Fibroblast of skin of back (primary cell): Measurements from ENCODE around the gene ABCD1. TPM values are rescaled to one million over a fixed set of nuclear protein-coding genes. Genes with fewer than 3 reads are reported as not detected.
A peak's percentile ranks its signal among the peaks of the same experiment; 100 is the strongest.
"Not testable (repeated sequence)": the region's sequence is repeated elsewhere in the genome, so short reads cannot be mapped to it uniquely, and the experiment has no call there.

Experiments used
- DNase-seq: peaks from one replicate; pipeline ENCODE4 v3.0.0-alpha.2; 2013
- polyA plus RNA-seq, 2 experiments: library from polyadenylated mRNA; unstranded; fragments of 120-200 nt; gene quantifications; one replicate each; pipeline ENCODE4 v1.2.1, GENCODE V29; 2013; ENCODE audit not compliant: insufficient read length in 2 of 2

The ABCD1 gene
- polyA plus RNA-seq (2013, experiment 1 of 2; ENCODE audit: insufficient read length), result 13.7 TPM
- 13.2 TPM for polyA plus RNA-seq (2013, experiment 2 of 2; ENCODE audit: insufficient read length)

DNA sequence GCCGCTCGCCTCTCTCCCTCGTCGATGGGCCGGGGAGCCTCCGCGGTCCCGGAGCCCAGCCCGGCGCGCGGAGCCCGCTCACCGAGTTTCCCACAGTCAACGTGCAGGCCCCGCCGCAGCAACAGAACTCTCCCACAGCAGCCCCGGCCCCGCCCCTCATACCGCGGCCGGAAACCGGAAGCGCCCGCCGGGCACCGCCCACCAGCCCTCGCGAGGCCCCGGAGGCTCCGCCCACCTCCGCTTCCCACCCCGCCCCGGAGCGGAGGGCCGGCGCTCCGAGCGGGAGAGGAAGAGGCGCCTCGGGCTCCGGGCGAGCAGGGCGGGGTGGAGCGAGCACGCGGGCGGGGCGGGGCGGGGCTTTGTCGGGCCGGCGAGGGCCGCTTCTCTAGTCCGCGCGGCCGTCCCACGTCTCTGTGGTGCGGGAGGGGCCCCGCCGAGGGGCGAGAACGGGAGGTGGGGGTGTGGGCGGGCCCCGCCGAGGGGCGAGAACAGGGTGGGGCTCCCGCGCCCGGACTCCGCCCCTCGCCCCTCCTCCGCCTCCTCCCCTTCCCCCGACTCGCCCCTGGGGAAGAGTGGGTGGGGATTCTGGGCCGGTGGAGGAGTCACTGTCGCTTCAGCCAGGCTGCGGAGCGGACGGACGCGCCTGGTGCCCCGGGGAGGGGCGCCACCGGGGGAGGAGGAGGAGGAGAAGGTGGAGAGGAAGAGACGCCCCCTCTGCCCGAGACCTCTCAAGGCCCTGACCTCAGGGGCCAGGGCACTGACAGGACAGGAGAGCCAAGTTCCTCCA lies at the start of gene ABCD1, which contains the start of gene BCAP31:
Gene ABCD1 (plus strand): TSS at position 605 of the 787 bp plus-strand sequence. CDS start 411 bp downstream, outside the sequence.
Gene BCAP31 (minus strand): TSS at position 136 of the 787 bp plus-strand sequence. CDS start 1,143 bp downstream, outside the sequence.
- peak; percentile 86 for DNase-seq

DNA sequence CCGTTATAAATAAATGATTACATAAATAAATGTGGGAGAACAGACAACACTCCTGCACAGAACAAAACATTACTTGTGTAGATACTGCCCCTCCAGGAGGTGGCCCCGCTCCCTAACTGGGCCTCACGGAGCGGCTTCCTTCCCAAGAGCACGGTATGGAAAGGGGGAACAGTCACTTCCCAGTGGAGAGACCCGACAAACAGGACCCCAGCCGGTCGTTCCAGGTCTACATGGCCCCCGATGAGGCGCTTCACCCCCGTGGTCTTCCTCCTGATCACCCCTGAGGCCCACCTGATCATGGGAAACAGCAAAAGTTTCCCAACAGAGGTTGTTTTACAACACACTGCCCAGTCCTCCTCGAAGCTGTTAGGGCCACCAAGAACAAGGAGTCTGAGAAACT lies 43.5 kb upstream of the ABCD1 start:
- DNase-seq, result no peak

DNA sequence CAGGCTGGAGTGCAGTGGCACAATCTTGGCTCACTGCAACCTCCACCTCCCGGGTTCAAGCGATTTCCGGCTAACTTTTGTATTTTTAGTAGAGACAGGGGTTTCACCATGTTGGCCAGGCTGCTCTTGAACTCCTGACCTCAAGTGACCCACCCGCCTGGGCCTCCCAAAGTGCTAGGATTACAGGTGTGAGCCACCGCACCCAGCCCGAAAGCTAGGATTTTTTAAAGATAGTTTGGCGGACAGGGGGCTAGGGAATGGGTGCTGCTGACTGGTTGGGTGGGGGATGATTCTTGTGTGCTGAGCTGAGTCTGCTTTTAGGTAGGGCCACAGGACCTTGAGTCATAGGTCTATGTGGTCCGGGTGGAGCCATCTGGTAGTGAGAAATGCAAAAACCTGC lies 41.2 kb upstream of the ABCD1 start:
- not testable (repeated sequence) for DNase-seq

DNA sequence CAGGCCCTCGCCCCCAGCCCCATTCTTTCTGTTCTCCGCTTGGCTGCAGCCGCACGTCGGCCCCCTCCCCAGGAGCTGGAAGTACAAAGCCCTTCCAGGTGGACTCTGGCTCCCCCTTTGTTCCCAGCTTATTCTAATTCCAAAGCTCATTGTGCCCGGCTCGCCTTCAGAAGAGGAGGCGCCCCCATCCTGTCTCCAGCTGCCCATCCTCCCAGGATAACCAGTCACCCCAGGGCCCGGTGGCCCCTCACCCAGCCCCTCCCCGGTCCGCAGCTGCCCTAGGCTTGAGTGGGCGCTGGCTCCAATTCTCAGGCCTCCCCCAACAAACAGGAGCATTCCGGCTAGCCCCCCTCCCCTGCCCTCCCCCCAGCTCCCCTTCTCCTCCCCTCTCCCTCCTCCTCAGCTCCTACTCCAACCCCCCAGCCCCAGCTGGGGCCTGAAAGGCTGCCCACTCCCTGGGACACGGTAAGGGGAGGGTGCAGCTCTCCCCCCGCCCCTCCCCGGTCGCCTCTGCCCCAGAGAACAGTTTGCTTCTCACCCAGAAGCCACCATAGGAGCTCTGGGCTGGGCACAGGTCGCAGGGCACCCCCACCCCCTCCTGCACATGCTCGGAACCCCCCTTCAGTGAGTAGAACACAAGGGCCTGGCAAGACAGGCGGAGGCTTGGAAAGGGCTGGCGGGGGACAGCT lies 40.0 kb upstream of the ABCD1 start:
- no peak for DNase-seq

DNA sequence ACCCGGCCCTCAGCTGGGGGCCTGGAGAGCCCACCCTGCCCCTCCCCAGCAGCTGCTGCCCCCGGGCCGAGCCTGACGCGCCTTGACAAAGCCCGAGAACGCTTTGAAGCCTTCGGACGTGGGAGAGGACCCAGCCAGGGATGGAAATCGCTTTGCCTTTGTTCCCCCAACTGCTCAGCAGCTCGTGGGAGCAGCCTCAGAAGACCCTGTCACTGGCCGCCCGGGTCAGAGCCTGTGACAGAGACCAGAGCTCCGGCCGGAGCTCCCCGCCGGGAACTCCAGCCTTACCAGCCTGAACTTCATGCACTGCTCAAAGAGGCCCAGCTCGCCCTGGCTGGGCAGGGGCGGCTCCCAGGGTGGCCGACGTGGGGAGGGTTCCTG lies 39.5 kb upstream of the ABCD1 start:
- DNase-seq, result no peak

DNA sequence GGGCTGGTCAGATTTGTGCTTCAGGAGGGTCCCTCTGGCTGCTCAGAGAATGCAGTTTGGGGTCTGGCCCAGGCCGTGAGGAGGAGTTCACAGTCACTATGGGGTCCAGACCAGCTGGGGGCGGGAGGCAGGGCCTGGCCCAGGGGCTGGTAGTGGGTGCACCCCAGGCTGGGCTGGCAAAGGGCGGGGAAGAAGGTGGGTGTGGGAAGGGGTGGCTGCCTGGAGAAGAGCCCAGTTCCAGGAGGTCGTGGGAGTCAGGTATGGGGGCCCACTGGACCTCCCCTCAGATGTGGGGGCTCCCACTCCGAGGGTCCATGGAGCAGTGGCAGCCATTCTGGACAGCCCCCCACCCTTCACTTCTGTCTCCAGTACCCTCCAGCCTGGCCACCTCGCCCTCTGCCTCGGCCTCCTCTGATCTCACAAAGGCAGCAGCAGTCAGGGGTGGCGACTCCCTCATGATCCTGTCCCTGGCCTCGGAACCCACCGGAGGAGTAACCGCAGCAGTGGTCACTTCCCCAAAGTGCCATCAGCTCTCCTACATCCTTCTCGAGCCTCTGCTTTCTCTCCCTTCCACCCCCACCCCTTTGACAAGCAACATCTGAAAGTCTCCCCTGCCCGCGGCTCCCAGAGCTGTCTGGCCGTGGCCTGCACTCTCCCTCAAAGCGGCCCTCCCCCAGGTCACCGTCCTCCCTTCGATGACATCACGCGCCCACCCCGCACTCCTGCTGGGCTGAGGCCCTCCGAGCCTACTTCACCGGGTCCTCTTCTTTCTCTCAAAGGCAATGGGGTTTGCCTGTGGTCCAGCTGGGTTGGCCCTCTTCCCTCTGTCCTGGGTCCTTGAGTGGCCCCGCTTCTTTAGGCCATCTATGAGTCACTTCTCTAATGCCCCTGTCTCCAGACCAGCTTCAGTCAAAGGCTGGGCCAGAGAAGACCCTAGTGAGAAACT lies 38.6 kb upstream of the ABCD1 start:
- no peak for DNase-seq

DNA sequence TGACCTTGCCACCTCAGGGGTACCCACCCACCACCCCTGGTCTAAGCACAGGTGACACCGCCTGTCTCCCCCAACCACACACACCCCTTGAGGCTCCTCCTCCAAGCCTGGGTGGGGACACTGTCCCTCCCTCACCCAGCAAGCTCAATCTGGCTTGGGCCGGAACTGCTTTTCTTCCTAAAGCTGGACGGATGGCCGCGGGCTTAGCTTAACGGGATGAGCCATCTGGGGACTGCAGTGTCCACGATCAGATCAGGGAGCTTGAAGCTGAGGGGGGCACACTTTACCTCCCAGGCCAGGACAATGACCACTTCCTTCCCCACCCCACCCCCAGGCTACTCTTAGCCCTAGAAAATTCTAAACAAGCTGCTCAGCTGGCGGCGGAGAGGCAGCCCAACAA lies 37.9 kb upstream of the ABCD1 start:
- DNase-seq, result no peak

DNA sequence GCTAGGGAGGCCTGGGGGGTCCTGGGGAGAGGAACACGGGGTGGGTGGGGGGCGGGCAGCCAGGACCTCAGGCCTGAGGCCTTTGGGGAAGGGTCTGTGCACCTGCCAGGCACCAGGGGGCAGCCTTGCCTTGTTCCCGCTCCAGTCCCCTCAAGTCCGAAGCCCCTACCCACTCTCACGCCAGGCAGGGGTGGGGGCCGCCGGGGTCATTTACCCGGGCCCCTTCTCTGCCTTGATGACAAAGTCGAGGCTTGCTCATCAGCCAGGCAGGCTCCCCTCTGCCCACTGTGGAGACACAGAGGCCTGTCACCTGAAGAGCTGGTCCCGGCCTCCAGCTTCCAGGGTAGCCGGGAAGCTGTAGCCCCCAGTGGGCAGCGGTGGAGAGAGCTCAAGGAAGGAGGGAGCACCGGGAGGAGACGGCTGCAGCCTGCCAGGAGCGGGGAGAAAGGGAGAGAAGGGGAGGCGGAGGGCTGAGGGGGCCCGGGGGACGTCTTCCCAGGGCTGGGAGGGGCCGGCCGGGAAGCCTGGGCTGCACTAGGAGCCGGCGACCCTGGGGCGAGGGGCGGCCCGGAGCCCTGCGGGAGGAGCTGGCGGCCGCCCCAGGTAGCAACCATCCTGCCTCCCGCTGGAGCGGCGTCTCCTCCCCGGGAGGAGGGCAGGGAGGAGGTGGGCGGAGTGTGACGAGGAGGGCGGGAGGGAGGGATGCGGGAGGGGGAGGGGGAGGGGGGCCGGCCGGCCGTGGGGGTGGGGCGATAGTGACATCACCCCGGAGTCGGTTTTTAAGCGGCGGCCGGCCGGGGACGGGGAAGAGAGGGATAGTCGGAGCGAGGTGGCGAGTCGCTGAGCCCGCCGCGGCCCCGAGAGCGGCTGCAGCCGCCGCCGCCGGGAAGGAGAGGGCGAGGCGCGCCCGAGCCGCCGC lies 37.3 kb upstream of the ABCD1 start, which contains the start of gene SLC6A8:
Gene SLC6A8 (plus strand): TSS at position 806 of the 919 bp plus-strand sequence. CDS start 649 bp downstream, outside the sequence.
- peak; percentile 65 for DNase-seq

DNA sequence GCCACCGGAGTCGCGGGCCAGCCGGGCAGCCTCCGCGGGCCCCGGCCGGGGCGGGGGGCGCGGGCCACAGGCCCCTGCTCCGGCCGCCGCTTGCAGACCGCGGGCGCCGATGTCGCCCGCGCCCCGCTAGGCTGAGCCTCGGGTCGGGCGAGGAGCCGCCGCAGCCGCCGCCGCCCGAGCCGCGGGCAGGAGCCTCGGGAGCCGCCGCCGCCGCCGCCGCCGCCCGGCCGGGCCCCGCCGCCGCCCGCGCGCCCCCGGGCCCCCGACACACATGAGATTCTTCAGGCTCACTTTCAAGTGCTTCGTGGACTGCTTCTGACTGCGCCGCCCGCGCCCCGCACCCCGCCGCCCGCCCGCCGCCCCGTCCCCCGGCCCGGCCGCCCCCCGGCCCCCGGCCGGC lies 36.6 kb upstream of the ABCD1 start:
- no peak for DNase-seq

DNA sequence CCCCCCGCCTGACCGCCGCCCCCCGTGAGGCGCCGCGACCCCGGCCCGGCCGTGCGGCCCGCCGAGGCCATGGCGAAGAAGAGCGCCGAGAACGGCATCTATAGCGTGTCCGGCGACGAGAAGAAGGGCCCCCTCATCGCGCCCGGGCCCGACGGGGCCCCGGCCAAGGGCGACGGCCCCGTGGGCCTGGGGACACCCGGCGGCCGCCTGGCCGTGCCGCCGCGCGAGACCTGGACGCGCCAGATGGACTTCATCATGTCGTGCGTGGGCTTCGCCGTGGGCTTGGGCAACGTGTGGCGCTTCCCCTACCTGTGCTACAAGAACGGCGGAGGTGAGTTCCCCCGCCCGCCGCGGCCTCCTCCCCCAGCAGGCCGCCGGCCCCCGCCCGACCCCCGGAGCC lies 36.1 kb upstream of the ABCD1 start:
- DNase-seq, result no peak

DNA sequence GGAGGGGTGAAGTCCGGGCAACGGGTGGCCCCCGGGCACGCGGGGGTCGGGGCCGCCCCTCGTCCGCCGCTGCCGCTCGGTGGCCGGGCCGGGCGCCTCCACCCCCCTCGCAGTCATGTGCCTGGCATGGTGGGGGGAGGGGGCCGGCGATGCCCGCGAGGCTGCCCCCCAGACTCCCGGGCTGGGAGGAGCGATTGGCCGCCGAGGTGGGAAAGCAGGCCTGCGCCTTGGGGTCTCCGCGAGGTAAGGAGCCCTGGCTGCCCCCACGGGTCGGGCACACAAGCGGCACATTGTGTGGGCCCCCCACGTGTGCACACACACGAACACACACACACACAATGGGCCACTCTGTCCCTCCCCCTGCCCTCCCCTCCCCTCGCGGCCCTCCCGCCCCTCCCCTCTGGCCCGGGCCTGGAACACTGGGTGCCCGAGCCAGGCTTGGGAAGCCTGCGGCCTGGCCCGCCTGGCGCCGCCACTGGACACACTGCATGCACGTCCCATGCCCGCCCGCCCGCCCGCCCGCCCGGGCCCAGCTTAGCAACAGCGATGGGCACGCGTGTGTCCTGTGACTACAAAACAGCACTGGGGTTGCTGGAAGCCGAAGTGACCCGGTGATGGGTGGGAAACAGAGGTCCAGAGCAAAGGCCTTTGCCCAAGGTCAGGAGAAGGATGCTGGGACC lies 35.6 kb upstream of the ABCD1 start:
- DNase-seq, result peak; percentile 23

DNA sequence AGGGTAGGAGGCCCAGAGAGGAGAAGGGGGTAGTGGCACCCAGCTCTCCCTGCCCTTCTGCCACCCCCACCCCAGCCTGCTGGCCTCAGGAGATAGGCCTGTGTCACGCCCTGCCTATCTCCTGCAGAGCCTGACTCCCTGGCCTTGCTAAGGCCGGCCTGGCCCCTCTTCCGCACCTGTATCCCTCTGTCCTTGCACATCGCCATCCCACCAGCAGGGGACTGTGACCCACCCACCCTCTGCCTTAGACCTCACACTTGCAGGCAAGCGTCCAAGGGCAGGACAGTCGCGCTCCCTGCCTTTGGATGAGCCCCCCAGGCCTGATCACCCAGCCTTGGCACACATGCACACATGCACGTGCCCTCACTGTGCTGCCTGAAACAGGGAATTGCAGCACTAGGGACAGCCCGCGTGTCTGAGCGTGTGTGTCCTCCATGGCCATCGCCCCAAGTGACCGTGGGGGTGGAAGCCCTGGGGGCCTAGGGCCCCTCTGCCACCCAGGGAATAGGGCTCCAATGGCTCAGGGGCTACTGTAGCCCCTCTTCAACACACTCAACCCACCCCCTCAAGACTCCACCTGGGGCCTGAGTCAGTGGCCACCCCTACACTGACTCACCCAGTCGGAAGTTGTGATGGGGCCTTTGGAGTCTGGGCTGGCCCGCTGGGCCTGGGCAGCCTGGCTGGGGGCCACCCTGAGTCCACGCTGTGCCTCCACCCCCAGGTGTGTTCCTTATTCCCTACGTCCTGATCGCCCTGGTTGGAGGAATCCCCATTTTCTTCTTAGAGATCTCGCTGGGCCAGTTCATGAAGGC lies 34.8 kb upstream of the ABCD1 start:
- no peak for DNase-seq

DNA sequence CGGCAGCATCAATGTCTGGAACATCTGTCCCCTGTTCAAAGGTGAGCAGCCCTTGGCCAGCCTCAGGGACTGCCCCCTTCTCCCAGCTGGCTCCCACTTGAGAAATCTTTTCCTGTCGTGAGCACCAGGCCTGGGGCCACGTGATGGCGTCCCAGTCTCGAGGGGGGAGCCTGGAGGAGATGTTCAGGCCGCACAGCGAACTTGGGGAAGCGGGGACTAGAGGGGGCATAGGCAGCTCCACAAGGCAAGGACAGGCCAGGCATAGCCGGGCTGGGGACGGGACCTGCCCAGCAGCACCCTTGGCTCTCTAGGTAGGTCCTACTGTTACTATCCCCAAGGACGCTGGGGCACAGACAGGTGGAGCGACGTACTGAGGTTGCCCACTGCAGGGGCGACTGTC lies 34.2 kb upstream of the ABCD1 start:
- no peak for DNase-seq

DNA sequence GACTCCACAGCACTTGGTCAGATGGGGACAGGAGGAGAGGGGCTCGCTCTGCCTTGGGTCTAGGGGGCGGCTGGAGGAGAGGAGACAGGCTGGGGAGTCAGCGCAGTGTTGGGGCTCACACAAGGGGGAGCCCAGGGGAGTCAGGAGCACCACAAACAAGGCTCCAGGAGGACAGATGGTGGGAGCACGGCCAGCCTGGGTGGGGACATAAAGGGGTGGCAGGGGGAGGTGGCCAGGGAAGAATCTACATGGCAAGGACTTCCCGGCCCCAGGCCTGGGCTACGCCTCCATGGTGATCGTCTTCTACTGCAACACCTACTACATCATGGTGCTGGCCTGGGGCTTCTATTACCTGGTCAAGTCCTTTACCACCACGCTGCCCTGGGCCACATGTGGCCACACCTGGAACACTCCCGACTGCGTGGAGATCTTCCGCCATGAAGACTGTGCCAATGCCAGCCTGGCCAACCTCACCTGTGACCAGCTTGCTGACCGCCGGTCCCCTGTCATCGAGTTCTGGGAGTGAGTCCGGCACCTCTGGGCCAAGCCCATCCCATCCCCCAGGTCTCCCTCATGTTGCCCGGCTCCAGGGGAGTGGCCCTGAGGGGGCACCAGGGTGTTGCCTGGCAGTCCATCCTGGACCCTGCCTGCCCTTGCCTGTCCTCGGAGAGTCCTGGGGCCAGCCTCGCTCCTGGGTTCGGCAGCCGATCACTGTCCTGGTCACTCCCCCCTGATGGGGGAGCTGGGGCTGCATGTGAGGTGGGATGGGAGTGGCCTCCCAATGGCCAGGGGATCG lies 33.4 kb upstream of the ABCD1 start:
- not testable (repeated sequence) for DNase-seq

DNA sequence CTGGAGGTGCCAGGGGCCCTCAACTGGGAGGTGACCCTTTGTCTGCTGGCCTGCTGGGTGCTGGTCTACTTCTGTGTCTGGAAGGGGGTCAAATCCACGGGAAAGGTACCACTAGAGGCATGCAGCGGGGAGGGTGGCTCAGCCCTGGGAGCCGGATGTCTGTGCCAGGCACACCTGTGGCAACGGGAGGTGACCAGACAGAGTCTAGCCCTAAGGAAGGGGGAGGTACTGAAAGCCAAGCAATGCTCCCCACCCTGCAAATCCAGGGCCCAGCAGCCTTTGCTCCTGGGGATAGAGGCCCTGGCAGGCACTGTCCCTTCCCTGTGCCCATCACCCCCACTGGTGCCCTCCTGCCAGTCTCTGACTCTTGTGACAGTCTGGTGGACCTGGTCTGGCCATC lies 32.7 kb upstream of the ABCD1 start:
- no peak for DNase-seq

DNA sequence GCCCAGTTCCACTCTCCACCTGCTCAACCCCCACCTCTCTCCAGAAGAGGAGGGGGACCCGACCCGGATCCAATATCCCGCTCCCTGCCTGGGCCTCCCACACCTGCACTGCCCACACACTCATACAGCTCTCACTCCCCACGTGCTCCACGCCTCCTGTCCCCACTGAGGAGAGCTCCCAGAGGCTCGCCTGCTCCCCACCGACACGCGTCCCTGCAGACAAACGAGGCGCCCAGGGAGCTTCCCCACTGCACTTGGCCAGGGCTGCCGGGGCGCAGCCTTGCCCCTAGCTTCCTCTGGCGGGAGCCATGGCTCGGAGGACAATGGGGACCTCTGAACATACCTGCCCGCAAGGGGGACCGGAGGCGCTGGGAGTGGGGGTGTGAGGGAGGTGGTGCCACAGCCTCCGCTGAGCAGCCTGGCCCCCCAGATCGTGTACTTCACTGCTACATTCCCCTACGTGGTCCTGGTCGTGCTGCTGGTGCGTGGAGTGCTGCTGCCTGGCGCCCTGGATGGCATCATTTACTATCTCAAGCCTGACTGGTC lies 32.0 kb upstream of the ABCD1 start:
- no peak for DNase-seq

DNA sequence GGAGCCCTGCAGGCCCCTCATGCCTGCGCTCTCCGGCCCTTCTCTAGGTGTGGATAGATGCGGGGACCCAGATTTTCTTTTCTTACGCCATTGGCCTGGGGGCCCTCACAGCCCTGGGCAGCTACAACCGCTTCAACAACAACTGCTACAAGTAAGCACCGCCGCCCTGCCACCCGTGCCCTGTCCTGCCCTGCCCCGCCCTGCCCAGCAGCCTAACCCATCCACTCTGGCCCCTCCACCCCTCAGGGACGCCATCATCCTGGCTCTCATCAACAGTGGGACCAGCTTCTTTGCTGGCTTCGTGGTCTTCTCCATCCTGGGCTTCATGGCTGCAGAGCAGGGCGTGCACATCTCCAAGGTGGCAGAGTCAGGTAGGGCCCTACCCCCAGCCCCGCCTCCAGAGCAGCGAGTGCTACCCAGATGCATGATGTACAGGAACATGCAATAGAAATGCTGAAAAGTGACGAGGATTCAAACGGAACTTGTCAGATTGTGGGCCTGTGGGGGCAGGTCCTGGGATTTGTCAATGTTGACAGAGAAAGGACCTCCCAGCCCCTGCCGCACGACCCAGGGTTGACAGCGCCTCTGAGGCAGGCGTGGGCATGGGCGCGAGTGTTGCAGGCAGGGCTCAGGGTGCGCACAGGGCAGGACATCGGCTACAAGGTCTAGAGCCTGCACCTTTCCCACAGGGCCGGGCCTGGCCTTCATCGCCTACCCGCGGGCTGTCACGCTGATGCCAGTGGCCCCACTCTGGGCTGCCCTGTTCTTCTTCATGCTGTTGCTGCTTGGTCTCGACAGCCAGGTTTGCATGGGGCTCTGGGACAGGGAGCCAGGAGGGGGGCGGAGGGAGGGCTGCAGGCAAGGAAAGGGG lies 31.2 kb upstream of the ABCD1 start:
- DNase-seq, result no peak

DNA sequence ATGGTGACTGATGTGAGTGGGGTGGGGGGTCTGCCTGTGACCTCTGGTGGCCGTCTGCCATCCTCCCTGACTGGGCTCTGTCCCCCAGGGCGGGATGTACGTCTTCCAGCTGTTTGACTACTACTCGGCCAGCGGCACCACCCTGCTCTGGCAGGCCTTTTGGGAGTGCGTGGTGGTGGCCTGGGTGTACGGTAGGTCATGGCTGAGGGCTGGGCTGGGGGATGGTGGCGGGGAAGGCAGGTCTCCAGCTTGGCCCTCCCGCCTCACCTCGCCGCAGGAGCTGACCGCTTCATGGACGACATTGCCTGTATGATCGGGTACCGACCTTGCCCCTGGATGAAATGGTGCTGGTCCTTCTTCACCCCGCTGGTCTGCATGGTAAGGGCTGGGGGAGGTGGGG lies 30.4 kb upstream of the ABCD1 start:
- not testable (repeated sequence) for DNase-seq
